ENCODE data around the gene CADM1.
A peak's percentile ranks its signal among the peaks of the same experiment; 100 is the strongest.

The CADM1 gene

DNA sequence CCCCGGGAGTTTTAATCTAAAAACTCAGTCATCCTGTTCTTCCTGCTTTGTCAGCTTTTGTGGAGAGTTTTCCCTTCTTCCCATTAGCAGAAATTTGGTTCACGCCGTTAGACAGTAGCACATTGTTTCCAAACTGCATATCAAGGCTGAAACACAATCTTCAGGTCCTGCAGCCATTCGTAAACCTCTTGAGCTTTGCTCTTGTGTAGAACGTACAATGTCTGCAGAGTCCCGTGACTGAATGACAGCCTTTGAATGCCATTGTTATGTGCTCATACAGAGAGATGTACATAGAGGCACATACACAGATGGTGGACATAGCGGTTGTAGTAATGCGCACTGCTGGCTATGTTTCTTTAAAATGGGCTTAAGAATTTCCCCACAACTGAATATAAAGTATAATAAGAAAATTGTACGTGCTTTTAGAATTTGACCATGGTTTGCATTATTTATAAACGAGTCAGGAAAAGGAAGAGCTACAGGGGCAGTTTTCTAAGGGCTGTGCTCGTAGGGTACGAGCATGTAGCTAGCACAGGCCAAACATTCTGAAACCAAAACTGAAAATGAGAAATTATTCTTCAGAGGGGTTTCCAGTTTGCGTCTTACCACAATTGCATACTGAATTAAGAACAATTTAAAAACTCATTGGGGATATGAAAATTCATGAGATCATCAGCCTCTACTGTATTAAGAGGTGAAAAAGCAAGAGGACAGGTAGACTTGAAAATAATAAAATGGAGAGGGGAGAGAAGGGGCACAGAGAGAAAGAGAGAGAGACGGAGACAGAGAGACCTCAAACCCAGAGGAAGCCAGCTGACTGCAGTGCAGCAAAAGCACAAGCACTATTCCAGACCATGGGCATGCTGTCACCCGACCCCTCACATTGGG lies 310.1 kb downstream of the CADM1 start:
- FAIRE-seq (peak; percentile 90), DNase-seq (ENCODE audit: insufficient read length, low spot score) (peak; percentile 24)

DNA sequence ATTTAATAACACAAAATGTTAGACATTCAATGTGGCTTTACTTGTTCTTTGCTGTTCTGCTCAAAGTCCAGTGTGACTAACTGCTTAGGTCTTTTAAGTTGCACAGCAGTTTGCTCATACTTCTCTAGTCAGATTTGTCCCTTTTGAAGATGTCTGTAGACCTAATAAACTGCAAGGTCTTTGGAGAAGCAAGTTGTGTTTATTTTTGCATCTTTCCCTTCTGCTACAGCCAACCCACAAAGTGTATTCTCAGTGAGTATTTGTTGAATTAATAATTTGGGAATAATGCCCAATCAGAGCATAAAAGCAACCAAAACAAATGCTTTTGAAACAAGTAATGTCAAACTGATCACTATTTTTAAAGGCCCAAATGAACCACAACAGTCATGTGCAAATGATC lies 312.5 kb downstream of the CADM1 start:
- FAIRE-seq = no peak
- DNase-seq (ENCODE audit: insufficient read length, low spot score) = no peak

DNA sequence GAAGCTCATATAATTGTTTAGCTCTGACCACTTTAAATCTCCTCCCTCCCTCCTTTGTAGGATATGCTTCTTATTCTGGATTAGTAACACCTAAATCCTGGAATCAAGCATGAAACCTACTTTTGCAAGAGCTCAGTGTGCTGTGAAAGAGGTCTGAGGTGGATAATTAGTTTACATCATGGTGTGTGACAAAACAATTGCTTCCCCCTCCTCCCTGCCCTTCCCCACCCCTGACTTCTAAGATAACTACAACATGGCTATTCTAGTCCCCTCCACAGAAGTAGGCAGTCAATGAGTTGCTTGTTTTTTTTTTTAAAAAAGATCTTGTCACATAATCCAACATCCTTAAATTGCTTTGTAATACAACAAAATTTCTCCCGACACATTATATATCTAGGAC lies 314.0 kb downstream of the CADM1 start:
- no peak for DNase-seq (ENCODE audit: insufficient read length, low spot score)

DNA sequence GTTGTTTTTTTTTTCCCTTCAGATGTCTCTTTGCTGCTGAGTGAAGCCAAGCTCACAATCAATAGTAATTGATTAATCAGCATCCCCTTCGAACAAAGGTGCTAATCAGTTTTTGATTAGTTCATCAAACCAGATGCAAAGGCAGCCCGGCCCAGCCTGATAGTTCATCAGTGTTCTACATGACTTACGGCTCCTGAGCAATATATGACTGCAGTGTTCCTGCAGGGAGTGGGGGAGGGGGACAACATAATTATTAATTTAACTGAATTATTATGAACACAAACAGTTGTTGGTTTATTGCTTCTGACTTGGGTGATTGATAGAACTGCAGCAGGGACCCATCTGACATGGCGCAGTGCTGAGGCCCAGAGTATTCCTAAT lies 315.3 kb downstream of the CADM1 start:
- DNase-seq (ENCODE audit: insufficient read length, low spot score) (no peak), FAIRE-seq (no peak)

More for the DNA sequence above, 314.0 kb downstream of the CADM1 start:
- FAIRE-seq = no peak

DNA sequence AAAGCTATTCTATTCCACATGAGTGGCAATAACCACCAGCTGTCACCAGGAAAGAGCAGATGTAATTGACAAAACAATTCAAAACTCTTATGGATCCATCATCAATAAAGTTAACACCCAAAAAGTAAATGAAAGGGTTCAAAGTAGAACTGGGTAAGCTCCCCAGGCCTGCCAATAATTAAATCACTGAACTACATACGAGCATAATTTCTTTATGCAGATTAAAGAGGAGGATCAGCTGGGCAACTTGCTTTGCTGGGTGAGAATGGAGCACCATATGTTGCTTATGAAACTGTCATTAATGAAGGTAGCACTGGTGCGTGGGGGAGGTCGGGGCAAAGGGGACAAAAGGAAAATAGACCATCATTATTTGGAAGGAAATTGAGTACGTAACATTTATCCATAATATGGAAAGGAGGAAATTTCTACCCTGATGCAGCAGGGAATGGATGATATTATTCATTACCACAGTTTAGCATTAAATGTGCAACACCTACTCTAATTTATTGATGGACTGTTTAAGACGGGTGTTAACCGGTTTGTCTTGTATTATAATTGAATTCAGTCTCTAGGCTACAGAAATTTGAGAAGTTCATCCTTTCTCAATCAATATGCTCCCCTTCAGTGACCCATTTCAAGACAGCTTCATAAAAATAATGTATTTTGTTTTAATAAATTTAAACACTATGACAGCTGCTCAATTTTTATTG lies 315.9 kb downstream of the CADM1 start:
- FAIRE-seq = no peak
- no peak for DNase-seq (ENCODE audit: insufficient read length, low spot score)

DNA sequence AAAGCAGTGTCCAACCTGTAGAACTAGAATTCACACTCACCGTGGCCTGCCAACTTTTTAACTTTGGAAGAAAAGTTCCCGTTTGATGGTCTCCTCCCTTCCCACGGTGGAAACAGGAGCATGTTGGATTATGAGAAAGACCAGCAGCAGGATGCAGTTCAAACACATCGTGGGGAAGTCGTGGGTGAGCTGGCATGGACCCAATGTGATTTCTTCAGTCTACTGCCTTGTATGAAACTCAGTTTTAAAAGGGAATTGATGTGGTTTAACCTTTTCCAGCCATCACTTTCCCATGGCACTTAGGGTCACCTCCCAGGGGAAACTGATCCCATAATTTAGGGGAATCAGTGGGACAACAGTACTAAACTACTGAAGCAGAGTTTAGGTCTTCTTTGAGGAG lies 318.3 kb downstream of the CADM1 start:
- no peak for DNase-seq (ENCODE audit: insufficient read length, low spot score)
- no peak for FAIRE-seq

DNA sequence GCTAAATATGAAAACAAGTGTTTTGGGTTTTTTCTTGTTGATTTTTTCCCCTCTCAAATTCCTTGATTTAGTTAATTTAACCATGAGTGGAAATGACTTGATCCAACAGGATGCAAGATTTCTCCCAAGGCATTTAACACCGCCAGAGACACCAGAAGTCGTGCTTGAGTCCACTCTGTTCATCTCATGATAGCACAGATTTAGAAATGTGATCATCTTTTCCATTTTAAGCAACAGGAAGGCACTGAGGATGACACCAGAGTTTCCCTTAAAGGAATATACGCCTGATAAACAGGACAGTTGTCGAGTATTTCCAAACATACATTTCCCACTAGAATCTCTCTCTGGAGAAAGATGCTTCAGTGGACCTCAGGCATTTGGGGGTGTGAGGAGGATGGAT lies 318.7 kb downstream of the CADM1 start:
- no peak for DNase-seq (ENCODE audit: insufficient read length, low spot score)
- FAIRE-seq = no peak

DNA sequence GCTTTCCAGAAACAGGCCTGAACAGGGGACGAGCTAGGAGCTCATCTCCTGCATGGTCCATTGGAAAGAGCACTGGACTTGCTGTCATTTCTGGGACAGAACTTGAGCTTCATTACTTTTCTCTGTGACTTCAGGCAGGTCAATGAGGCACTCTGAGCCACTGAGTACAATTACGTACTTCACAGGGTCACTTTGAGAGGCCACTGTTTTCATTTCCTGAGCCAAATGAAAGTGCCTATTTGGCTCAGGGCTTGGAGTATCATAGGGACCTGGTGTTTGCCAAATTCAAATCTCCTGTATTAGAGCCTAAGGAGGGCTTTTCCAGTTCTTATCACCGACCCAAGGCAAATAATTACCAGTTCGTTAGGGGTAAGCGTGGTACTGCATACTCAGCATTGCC lies 319.3 kb downstream of the CADM1 start:
- FAIRE-seq (no peak), DNase-seq (ENCODE audit: insufficient read length, low spot score) (no peak)

DNA sequence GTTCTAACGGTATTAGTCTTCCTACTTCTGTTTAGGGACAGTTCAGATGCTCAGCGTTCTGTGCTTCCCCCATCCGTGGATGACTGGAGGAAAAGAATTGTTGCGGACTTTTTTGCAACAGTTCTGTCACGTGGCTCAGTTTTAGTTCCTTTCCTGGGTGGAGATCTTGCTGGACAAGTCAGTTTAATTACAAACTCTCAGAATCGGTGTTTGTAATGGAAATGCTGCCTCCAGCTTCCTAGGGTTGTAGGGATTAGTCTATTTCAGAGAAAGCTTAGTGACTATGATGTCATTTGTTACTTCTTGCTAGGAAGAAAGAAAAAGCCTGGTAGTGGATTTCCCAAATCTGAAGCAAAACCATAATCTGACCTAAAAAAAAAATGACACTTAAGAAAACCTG lies 320.4 kb downstream of the CADM1 start:
- FAIRE-seq (no peak), DNase-seq (ENCODE audit: insufficient read length, low spot score) (no peak)

DNA sequence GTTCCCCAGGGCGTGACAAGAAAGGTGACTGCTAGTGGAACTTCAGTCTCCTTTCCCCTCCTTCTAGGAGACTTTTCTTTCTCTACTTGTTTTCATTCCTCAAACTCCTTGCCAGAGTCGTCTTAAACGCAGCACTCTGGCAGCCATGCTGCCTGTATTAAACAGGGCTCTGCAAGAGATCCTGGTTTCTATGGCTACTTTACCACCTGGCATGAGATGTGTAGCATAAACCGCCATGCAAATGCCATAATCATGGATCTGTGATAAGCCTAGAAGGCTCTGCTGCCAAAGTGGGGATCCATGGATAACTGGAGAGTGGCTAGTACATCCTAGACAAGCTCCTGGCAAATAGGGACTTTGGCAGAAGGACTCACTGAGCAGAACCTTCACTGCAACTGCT lies 321.1 kb downstream of the CADM1 start:
- no peak for FAIRE-seq
- DNase-seq (ENCODE audit: insufficient read length, low spot score) = no peak

DNA sequence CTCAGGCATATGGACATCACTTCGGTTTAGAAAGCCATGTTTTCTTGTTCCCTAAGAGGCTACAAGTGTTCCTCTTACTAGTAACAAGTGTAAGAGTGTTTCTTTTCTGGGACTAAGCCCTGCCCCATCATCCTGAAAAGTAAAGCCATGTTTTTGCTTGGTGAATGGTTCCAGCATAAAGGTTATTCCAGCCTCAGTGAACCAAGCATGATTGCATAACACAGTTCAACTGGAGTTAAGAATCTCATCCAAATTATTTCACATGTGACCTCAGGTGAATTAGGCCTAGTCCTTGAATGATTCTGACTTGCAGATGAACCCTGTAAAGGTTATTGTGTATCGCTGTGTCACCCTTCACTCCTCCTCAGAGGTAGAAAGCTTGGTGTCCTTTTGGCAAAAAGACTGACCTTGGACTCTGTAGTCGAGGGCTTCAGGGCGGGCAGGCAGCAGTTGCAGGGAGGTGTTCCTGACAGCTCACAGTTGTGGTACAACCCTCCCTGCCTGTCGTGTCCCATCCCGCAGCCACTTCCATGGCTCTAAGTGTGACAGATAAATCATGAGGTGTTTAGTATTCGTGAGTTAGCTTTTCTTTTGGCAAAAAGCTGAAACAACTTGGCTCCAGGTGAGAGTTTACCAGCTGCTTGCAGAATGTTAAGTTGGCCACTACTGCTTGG lies 321.8 kb downstream of the CADM1 start:
- FAIRE-seq = no peak

DNA sequence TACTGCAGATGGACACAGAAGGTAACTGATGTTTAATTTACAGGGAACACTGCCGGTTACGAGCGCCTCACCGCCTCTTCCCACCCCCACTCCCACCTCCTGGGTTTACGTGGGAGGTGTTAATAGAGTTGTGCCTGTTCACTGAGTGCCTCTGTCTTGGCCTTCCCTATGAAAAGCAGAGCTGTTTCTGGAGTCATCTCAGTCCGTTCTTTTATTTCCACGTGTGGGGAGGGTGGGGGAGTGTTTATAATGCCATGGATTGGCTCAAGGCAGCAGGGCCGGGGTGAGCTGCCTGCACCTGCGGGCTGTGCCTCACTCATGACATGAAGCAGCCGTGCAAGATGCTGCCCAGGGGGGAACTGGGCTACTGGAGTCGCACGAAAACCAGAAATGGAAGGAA lies 322.7 kb downstream of the CADM1 start:
- FAIRE-seq (no peak), DNase-seq (ENCODE audit: insufficient read length, low spot score) (no peak)

More for the DNA sequence above, 321.8 kb downstream of the CADM1 start:
- no peak for DNase-seq (ENCODE audit: insufficient read length, low spot score)

DNA sequence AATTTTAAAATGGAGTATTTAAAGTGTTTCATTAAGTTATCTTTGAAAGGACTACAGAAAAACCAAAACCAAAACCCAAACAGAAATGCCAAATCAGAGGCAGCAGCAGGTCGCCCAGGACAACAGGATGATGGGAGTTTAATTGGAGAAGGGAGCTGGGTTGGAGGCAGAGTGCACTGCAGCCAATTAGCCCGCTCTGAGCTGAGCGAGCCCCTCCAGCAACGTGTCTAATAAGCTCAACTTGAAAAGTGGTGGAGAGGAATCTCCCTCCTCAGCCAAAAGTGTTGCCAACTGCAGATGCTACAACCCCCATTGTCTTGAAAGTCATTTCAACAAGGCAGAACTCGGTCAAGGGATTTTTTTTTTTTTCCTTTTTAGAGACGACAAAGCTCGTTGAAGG lies 323.9 kb downstream of the CADM1 start:
- DNase-seq (ENCODE audit: insufficient read length, low spot score) (no peak), FAIRE-seq (no peak)

DNA sequence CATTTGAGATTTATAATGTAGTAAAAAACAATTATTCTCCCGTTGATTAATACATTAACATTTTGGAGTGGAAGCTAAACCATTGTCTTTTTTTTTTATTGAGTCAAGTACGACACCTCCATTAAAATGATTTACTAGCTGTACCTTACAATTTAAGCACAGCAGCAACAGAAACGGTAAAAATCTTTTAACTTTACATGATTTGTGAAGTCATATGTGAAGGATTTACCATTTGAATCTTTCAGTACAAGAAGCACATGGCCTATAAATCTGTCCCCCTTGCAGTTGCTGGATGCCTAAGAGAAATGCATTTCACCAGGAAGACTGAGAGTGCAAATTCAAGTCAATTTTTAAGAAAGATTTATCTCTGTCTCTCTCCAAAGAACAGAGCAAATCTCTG lies 324.6 kb downstream of the CADM1 start:
- no peak for FAIRE-seq

DNA sequence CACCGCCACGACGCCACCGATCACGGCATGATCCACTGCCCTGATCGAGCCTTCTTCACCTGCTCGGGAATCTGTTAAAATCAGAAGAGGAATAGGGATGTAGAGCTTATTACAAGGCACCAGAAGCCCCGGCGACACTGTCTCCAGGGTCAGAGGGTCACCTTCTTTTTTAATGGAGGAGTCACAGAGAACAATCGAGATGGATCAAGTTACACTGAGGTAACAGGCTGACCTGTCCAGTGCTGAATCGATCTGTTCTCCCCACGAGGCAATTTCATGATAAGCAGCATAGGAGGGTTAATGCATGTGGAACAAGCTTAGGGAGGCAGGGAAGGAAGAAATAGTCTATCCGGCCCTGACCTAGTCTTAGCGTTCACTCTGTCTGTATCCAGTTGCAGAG lies 325.5 kb downstream of the CADM1 start:
- DNase-seq (ENCODE audit: insufficient read length, low spot score) (no peak), FAIRE-seq (no peak)

More for the DNA sequence above, 324.6 kb downstream of the CADM1 start:
- DNase-seq (ENCODE audit: insufficient read length, low spot score) = no peak

DNA sequence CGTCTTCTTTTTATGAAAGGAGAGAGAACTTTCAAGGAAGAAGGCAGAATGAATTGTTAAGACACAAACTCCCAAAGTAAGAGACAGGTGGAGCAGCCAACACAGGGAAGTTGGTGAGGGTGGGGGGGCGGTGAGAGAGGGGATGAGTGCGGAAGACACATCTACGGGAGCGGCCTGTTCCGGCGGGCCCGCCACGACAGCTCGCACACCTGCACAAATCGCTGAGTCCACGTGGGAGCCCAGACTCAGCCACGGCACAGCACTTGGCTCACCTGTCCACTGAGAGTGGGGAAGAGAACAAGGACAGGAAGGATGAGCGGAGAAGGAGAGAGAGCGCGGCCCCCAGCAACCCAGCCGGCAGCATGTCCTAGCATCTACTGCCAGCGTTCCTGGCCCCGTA lies 331.1 kb downstream of the CADM1 start:
- DNase-seq (ENCODE audit: insufficient read length, low spot score) (no peak), FAIRE-seq (no peak)

DNA sequence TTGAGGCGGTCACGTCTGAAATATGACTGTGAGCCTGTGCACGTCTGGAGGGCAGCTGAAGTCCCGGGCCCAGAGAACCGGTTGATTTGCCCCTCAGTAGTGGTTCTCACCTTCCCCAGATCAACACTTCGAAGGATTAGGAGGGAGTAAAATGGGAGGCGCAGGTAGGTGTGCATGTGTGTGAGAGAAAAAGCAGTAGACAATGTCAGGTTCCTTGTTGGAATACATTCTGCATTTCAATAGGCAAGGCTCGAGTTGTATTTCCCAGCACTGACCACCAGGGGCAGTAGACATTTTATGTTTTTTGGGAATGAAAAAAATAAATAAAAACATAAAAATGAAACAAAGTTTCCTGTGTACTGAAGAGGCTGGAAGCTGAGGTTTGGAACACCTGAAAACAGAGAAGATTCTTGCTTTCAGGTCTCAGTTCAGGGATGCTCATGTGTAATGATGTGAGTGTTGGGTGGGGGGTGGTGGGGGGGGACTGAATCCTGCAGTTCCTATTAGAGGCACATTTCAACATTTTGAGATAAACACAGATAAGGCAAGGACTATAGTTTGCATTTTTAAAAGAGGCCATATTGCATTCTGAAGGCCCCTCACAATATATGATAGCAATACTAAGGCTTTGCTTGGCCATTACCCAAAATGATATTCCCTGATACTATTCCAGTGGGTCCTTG lies 333.9 kb downstream of the CADM1 start:
- FAIRE-seq (peak; percentile 48), DNase-seq (ENCODE audit: insufficient read length, low spot score) (peak; percentile 17)

DNA sequence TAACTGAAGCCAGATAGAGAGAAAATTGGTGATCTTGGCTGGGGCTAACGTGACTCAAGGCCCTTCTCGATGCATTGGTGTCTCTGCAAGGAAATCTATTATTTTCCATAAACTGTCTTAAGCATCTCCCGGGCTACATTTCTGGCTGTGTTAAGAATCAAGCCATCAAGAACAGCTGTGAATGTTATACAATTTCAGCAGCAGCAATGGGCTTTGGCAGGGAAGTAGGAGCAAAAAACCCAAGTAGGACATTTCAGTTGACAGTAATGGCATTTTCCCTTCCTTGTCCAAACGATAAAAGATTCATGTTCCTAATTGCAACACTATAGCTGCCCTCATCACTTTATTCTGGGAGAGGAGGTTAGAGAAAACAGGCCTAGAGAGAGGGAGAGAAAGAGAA lies 335.0 kb downstream of the CADM1 start:
- FAIRE-seq = no peak
- no peak for DNase-seq (ENCODE audit: insufficient read length, low spot score)

DNA sequence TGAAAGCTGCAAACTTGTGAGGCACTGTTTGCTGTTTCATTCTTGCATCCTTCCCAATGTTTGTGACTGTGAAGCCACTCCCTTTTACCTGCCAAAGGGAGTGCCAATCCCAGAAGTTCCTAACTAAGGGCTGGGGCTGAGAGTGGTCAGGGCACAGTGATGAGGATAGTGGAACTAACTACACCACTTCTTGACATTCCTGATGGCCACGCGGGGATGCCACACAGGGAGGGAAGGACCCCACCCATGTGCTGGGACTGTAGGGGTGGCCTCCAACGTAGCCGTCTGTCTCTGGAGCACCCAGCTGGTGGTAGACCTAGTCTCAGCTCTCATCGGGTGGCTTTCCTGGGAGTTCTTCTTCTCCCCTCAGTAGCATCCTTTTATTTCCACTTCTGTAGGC lies 335.5 kb downstream of the CADM1 start:
- FAIRE-seq (no peak), DNase-seq (ENCODE audit: insufficient read length, low spot score) (no peak)

DNA sequence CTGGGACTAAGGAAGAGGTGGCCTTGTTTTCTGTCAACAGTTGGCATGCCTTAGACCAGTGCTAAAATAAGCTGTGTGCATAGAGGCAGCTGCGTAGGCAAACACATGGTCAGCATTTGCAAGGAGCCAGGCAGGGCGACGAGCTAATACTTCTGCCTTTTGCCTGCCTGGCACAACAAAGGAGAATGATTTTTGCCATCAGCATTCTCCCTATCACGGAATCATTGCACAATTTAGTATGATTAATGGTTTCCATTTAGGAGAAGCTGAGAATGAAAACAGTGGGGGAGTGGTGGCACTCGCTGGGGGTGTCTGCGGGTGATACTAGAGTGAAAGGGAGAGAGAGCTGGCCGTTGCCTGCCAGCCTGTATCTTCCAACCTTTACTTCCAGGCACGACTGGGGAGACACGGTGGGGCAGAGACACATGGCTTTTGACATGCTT lies 336.0 kb downstream of the CADM1 start:
- FAIRE-seq = no peak
- no peak for DNase-seq (ENCODE audit: insufficient read length, low spot score)

DNA sequence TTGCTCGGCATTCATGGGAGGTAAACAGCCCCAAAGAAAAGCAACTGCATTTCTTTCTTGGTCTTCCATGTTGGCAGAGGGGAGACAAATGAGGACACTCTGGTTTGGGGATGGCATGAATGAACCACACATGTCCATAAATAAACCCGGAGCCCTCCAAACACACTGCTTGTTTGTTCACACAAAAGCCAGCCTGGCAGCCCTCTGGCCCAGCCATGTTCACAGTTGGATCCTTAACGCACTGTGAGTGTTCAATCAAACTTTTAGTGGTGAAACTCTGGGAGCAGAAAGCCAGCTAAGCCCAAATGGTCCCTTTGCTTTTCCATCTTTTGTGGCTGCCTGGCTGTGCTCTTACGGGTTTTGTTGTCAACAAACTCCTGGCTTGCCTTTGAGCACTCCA lies 336.8 kb downstream of the CADM1 start:
- no peak for FAIRE-seq
- DNase-seq (ENCODE audit: insufficient read length, low spot score) = no peak

All from GM19239 (cell line).